H1 (cell line): ENCODE results near the gene SNX30. TPM values are rescaled to one million over a fixed set of nuclear protein-coding genes. Genes with fewer than 3 reads are reported as not detected.
A peak's percentile ranks its signal among the peaks of the same experiment; 100 is the strongest.

Source experiments
- ASH2L ChIP-seq: fragments of 200-600, 300-600 bp; sonication (generic); IDR thresholded peaks from one replicate; pipeline ENCODE4 v1.7.1; 2017; ENCODE audit warnings: low read length
- BCL11A ChIP-seq, 2 experiments: IDR thresholded peaks; one replicate each; pipeline ENCODE4 v1.6.1; 2011; ENCODE audit warnings: low read depth in 2 of 2, low read length in 2 of 2, mild to moderate bottlenecking in 2 of 2
- CBX8 ChIP-seq: fragments of 300-800, 300-1000 bp; sonication (generic); IDR thresholded peaks from 2 replicates; pipeline ENCODE4 v1.7.1; 2016; ENCODE audit warnings: low read depth, low read length, borderline replicate concordance
- CHD1 ChIP-seq: IDR thresholded peaks from 2 replicates; pipeline ENCODE4 v1.6.1; 2012; ENCODE audit warnings: low read depth, low read length, improper control_type of control experiment
- EGR1 ChIP-seq: IDR thresholded peaks from 2 replicates; pipeline ENCODE4 v1.6.1; 2011; ENCODE audit warnings: low read depth, low read length, borderline replicate concordance
- EZH2 ChIP-seq: fragments of 200-600 bp; sonication (generic); IDR thresholded peaks from 2 replicates; pipeline ENCODE4 v1.7.1; 2012; ENCODE audit warnings: low read depth, mild to moderate bottlenecking, moderate library complexity, low read length, inconsistent platforms; ENCODE audit not compliant: severe bottlenecking
- FOSL1 ChIP-seq: IDR thresholded peaks from 2 replicates; pipeline ENCODE4 v1.6.1; 2011; ENCODE audit warnings: mild to moderate bottlenecking, low read depth, low read length, moderate library complexity; ENCODE audit not compliant: insufficient read depth
- KDM1A ChIP-seq: fragments of 200-600, 300-600 bp; sonication (generic); IDR thresholded peaks from 2 replicates; pipeline ENCODE4 v1.7.1; 2016; ENCODE audit warnings: mild to moderate bottlenecking, low read length, borderline replicate concordance
- KDM5A ChIP-seq: fragments of 200-600 bp; IDR thresholded peaks from 2 replicates; pipeline ENCODE4 v1.7.1; 2012; ENCODE audit warnings: mild to moderate bottlenecking, low read length, inconsistent platforms, mixed read lengths
- MAFK ChIP-seq: IDR thresholded peaks from 2 replicates; pipeline ENCODE4 v1.6.1; 2012; ENCODE audit warnings: low read depth, mild to moderate bottlenecking, improper control_type of control experiment, low read length
- PHF8 ChIP-seq: fragments of 200-600 bp; sonication (generic); conservative IDR thresholded peaks from 2 replicates; pipeline ENCODE4 v1.7.1; 2012; ENCODE audit warnings: low read depth, mild to moderate bottlenecking, inconsistent platforms, low read length, moderate library complexity
- POU5F1 ChIP-seq: IDR thresholded peaks from 2 replicates; pipeline ENCODE4 v1.6.1; 2011; ENCODE audit warnings: low read depth, mild to moderate bottlenecking, low read length, moderate library complexity
- RFX5 ChIP-seq: IDR thresholded peaks from 2 replicates; pipeline ENCODE4 v1.6.1; 2011; ENCODE audit warnings: low read depth, low read length, improper control_type of control experiment, borderline replicate concordance
- RNF2 ChIP-seq: fragments of 200-900, 300-1000 bp; sonication (generic); IDR thresholded peaks from 2 replicates; pipeline ENCODE4 v1.7.1; 2016; ENCODE audit warnings: borderline replicate concordance, low read depth, mild to moderate bottlenecking, antibody characterized with exemption, low read length; ENCODE audit not compliant: poor library complexity, severe bottlenecking; ENCODE audit errors: missing control alignments
- SP4 ChIP-seq: IDR thresholded peaks from 2 replicates; pipeline ENCODE4 v1.6.1; 2012; ENCODE audit warnings: low read length, inconsistent platforms
- SRF ChIP-seq: IDR thresholded peaks from 2 replicates; pipeline ENCODE4 v1.6.1; 2011; ENCODE audit warnings: mild to moderate bottlenecking, low read depth, low read length, moderate library complexity
- SUZ12 ChIP-seq: fragments of 200-600 bp; sonication (generic); IDR thresholded peaks from 2 replicates; pipeline ENCODE4 v1.6.1; 2012; ENCODE audit warnings: mild to moderate bottlenecking, inconsistent platforms, low read length, moderate library complexity, mixed read lengths
- TCF12 ChIP-seq: IDR thresholded peaks from 2 replicates; pipeline ENCODE4 v1.6.1; 2011; ENCODE audit warnings: low read depth, mild to moderate bottlenecking, low read length
- USF2 ChIP-seq: IDR thresholded peaks from 2 replicates; pipeline ENCODE4 v1.6.1; 2011; ENCODE audit warnings: low read length, improper control_type of control experiment
- polyA plus RNA-seq, 7 experiments: library from polyadenylated mRNA; depleted of rRNA in 3 of 7; stranded (reverse) in 5 of 7; unstranded in 2 of 7; fragments of >200 nt in 5 of 7; fragments of 200-250 nt in 2 of 7; gene quantifications; 1 replicate in 5 of 7; 2 replicates in 1 of 7; 4 replicates in 1 of 7; pipeline versions ENCODE4 v1.2.1 to v1.2.3, GENCODE V29; 2011 to 2013; ENCODE audit warnings: missing spikeins in 2 of 7, mixed read lengths in 2 of 7
- total RNA-seq: library from RNA; stranded (reverse); fragmentation: NEBNext Ultra II Directional; extraction: Animal tissue kit (Norgen Biotek cat#: 25700); gene quantifications from 2 replicates; pipeline ENCODE4 v1.2.1, GENCODE V29; 2021

Gene SNX30
- total and polyA plus RNA-seq, 2 of the 8 experiments (the other 6 are each of a cell fraction or from before 2014, with no cell fraction given): 4.0 to 12.2 TPM

DNA sequence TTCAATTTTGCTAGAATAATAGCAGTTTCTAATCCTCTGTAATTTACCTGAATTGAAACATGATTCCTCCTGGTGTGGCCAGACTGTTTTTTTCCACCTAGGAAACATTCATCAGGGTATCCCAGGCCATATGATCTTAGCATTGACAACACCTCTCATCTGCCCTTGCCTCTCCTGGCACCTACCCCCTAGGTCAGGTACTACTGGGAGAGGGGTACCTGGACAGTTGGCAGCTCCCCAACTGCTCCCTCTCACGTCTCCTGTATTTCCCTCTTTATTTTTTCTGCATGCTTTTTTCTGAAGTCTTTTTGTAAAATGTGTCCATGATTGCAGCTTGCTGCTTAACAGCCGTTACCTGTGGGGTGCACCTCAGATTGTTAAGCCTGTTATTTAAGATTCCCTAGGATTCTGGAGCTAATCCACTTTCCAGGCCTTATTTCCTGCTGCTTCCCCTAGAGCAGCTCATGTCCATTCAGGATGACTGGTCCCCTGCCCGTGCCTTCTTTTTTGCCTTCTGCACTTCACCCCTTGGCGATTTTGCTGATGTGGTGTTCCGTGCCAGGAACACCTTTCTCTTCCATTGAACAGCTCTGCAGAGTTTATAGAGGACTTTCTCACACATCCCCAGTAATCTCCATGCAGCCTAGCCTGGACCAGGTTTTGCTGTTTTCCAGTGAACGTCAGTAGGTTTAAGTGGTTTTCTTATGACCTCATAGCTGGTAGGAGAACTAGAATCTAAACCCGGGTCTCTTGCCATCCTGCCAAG lies 33.6 kb downstream of the SNX30 start (continued):
- TF ChIP-seq TCF12 (0 out of 2 replicates have a peak, but pooled peaks have one; percentile 32), PHF8 (no peak), SRF (no peak), CBX8 (no peak), CHD1 (no peak), SP4 (no peak), RFX5 (peak; percentile 57; the same call in 1 of the 2 replicates), POU5F1 (0 out of 2 replicates have a peak, but pooled peaks have one; percentile 30), FOSL1 (no peak), KDM1A (peak; percentile 27; the same call in 1 of the 2 replicates), BCL11A (IDR thresholded peaks at IDR 0.05; ENCODE audit: low read depth in 2 of 2, low read length in 2 of 2) (no peak), SUZ12 (no peak), RNF2 (no peak), USF2 (no peak), ASH2L (no peak), KDM5A (no peak), MAFK (peak; percentile 23; the same call in 1 of the 2 replicates), EZH2 (no peak), EGR1 (no peak)
- TF ChIP-seq, all 59 proteins: peak for 11
